HepG2 (cell line): Measurements from ENCODE around the gene CTIF.

Experiments used
- MYC ChIP-seq: sonication (generic); formaldehyde crosslinking; IDR thresholded peaks from 2 replicates; pipeline ENCODE4 v1.9.0; 2021; ENCODE audit warnings: missing genetic modification reagents, borderline replicate concordance
- SP2 ChIP-seq: sonication (generic); formaldehyde crosslinking; IDR thresholded peaks from 2 replicates; pipeline ENCODE4 v1.5.1; 2020; ENCODE audit warnings: mild to moderate bottlenecking, missing genetic modification reagents
- ZNF296 ChIP-seq: sonication (generic); formaldehyde crosslinking; conservative IDR thresholded peaks from 2 replicates; pipeline ENCODE4 v1.5.0; 2020; ENCODE audit warnings: mild to moderate bottlenecking, missing genetic modification reagents
- TF ChIP-seq, protein P1 (sequence below): IDR thresholded peaks from 2 replicates; pipeline ENCODE4 v1.6.1; 2016; ENCODE audit warnings: low read depth, control low read depth

GRCh38 chr18:48884306-48884705 lies 345.5 kb downstream of the CTIF start:
- TF ChIP-seq ZNF296 (CRISPR knock-in tag) (no peak), SP2 (CRISPR knock-in tag) (no peak), MYC (CRISPR knock-in tag) (no peak)
- TF ChIP-seq, protein P1, sequence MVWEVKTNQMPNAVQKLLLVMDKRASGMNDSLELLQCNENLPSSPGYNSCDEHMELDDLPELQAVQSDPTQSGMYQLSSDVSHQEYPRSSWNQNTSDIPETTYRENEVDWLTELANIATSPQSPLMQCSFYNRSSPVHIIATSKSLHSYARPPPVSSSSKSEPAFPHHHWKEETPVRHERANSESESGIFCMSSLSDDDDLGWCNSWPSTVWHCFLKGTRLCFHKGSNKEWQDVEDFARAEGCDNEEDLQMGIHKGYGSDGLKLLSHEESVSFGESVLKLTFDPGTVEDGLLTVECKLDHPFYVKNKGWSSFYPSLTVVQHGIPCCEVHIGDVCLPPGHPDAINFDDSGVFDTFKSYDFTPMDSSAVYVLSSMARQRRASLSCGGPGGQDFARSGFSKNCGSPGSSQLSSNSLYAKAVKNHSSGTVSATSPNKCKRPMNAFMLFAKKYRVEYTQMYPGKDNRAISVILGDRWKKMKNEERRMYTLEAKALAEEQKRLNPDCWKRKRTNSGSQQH (CRISPR knock-in tag), result no peak
